ENCODE measurements around the gene VWC2. TPM values are rescaled to one million over a fixed set of nuclear protein-coding genes. Genes with fewer than 3 reads are reported as not detected.

Gene VWC2
- total and polyA plus RNA-seq, 7 donors, result under 0.01 to 0.14 (median under 0.01) TPM; not detected in 1

DNA sequence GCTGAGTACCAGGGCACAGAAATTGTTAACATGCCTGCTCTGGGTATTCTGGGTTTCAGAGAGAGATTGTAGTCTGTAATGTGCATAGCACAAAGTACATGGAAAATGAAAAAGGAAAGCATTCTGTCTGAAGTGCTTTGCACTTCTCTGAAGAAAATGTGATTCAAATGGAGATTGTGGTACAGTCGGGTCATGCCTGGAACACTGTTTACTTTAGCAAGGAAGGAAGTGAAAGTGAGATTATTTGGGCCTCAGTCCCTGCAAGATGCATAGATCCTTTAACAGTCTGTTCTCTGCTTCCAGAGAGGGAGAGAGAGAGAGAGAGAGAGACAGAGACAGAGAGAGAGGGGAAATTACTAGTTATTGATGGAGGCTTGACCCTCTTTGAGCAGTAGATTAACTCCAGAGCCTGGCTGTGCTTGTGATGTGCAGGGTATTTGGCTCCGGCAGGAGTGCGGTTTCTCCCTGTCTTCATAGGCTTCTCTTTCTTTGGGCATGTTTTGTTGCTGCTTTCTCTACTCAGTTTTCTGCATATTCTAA is 5.4 kb downstream of the VWC2 start:
- TF ChIP-seq, protein P1, sequence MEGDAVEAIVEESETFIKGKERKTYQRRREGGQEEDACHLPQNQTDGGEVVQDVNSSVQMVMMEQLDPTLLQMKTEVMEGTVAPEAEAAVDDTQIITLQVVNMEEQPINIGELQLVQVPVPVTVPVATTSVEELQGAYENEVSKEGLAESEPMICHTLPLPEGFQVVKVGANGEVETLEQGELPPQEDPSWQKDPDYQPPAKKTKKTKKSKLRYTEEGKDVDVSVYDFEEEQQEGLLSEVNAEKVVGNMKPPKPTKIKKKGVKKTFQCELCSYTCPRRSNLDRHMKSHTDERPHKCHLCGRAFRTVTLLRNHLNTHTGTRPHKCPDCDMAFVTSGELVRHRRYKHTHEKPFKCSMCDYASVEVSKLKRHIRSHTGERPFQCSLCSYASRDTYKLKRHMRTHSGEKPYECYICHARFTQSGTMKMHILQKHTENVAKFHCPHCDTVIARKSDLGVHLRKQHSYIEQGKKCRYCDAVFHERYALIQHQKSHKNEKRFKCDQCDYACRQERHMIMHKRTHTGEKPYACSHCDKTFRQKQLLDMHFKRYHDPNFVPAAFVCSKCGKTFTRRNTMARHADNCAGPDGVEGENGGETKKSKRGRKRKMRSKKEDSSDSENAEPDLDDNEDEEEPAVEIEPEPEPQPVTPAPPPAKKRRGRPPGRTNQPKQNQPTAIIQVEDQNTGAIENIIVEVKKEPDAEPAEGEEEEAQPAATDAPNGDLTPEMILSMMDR (IDR thresholded peaks at IDR 0.05), result no peak
- TF ChIP-seq EP300 (IDR thresholded peaks at IDR 0.05), result no peak
- TF ChIP-seq POLR2A (IDR thresholded peaks at IDR 0.05), result no peak
- no peak for TF ChIP-seq POLR2AphosphoS5 (IDR thresholded peaks at IDR 0.05)
- intact Hi-C loops (cut with DNase I), result no loop called here
- Histone ChIP-seq H3K27me3 (peaks cover 20 to 38% (median 28%) of the 10 kb centered on the region in 3 donors), H3K4me1 (peaks cover 0 to 23% (median 22%) of the 10 kb centered on the region in 4 donors), H3K4me3 (no peak overlapping the region), H3K27ac (no peak overlapping the region), H3K9me3 (no peaks in the 10 kb centered on the region), H3K36me3 (no peaks in the 10 kb centered on the region)
- DNase-seq, result no peak
- 63 to 64% methylated on average over 3 of the region's 3 CpGs for WGBS, 2 donors

DNA sequence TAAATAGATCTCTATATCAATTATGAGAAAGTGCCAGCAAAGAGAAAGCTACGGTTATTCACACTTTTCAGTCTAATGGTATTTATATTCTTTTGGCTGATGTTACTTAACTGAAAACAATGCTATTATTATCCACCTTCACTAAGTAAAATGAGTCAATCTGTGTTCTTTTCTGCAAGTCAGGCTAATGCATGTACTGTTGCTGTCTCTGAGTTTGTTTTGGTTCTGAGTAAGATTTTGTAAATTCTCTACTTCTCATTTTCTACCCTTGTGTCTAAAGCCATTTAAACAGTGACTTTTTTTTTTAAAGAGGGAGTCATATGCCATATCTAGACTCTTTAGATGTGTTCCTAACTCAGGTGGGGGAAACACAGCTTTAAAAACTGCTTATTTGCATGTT is 7.5 kb downstream of the VWC2 start:
- 89 to 95% methylated on average over 1 of the region's 1 CpG for WGBS, 2 donors
- H3K9me3 ChIP-seq, result no peaks in the 10 kb centered on the region
- H3K27me3 ChIP-seq, result peaks cover 2 to 16% (median 8%) of the 10 kb centered on the region in 3 donors
- no peak for DNase-seq
- no peak overlapping the region for H3K4me3 ChIP-seq
- H3K36me3 ChIP-seq, result no peaks in the 10 kb centered on the region
- peaks cover 0 to 1% (median under 1%) of the 10 kb centered on the region in 4 donors for H3K4me1 ChIP-seq
- TF ChIP-seq EP300 (IDR thresholded peaks at IDR 0.05) (no peak), POLR2AphosphoS5 (IDR thresholded peaks at IDR 0.05) (no peak), POLR2A (IDR thresholded peaks at IDR 0.05) (no peak)
- TF ChIP-seq, protein P1 (IDR thresholded peaks at IDR 0.05), result no peak
- intact Hi-C loops (cut with DNase I), result no loop called here
- no peak overlapping the region for H3K27ac ChIP-seq

DNA sequence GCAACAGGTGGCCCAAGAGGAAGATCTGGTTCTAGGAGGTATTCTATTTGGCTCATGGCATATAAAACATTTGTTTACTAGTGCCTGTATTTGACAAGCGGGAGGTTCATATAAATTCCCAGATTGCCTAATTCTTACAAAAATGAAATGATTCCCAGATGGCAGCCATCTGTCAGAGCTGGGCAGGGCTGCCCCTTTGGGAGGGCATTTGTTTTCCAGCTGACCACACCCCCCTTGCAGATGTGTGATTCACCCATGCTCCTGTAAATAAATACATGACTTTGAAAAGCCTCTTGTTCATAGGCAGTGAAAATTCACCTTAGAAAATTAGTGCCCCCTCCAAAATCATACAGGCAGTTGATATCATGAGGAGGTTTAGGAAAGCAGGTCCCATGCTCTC is 8.6 kb downstream of the VWC2 start:
- intact Hi-C loops (cut with DNase I), result no loop called here
- peaks cover 0 to 6% (median 5%) of the 10 kb centered on the region in 3 donors for H3K27me3 ChIP-seq
- no peaks in the 10 kb centered on the region for H3K4me1 ChIP-seq
- no peak overlapping the region for H3K27ac ChIP-seq
- no peaks in the 10 kb centered on the region for H3K9me3 ChIP-seq
- no peak overlapping the region for H3K4me3 ChIP-seq
- no peak for DNase-seq
- H3K36me3 ChIP-seq, result no peaks in the 10 kb centered on the region
- WGBS, 2 donors, result 76 to 88% methylated on average over 1 of the region's 1 CpG
- TF ChIP-seq EP300 (IDR thresholded peaks at IDR 0.05) (no peak), POLR2AphosphoS5 (IDR thresholded peaks at IDR 0.05) (no peak), POLR2A (IDR thresholded peaks at IDR 0.05) (no peak)
- TF ChIP-seq, protein P1 (IDR thresholded peaks at IDR 0.05), result no peak

DNA sequence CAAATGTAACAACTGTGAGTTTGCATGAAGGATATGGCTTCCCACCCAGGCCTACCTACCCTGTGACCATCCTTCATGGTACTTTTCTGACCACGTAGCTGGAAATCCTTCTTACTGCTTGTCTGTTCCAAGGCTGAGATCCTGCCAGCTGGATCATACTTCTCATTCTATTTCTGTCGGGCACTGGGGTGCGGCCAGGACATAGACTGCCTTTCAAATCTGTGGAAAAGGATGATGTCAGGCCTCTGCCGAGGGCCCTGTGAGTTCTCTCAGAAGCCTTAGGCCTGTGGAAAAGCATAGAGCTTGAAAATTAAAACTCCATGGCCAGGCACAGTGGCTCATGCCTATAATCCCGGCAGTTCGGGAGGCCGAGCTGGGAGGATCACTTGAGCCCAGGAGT is 10.0 kb downstream of the VWC2 start:
- H3K4me3 ChIP-seq, result no peak overlapping the region
- no peaks in the 10 kb centered on the region for H3K36me3 ChIP-seq
- WGBS, 2 donors, result 87 to 93% methylated on average over 7 of the region's 7 CpGs
- no peaks in the 10 kb centered on the region for H3K4me1 ChIP-seq
- TF ChIP-seq EP300 (IDR thresholded peaks at IDR 0.05) (no peak), POLR2AphosphoS5 (IDR thresholded peaks at IDR 0.05) (no peak), POLR2A (IDR thresholded peaks at IDR 0.05) (no peak)
- TF ChIP-seq, protein P1 (IDR thresholded peaks at IDR 0.05), result no peak
- intact Hi-C loops (cut with DNase I), result no loop called here
- DNase-seq, result no peak
- H3K27ac ChIP-seq, result no peak overlapping the region
- H3K27me3 ChIP-seq, result no peaks in the 10 kb centered on the region
- no peaks in the 10 kb centered on the region for H3K9me3 ChIP-seq

DNA sequence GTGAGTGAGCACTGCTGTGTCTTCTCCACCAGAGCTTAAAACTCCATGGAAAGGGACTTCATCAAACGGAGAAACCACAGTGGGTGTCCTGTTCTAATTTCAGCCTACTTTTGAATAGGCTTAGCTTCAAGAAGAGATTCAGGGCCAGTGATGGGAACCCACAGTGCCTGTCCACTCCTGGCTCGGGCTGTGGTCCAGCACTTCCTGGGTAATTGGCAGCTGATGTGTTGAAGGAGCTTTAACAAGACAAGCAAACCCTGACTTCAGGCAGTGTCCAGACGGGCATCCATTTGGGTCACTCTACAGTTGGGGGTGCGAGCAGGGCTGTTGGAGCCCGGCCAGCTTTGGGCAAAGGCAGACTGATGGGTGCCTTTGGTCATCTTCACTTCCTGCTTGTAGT is 14.5 kb downstream of the VWC2 start:
- no peaks in the 10 kb centered on the region for H3K9me3 ChIP-seq
- TF ChIP-seq POLR2AphosphoS5 (IDR thresholded peaks at IDR 0.05), result no peak
- TF ChIP-seq EP300 (IDR thresholded peaks at IDR 0.05), result no peak
- TF ChIP-seq, protein P1 (IDR thresholded peaks at IDR 0.05), result no peak
- TF ChIP-seq POLR2A (IDR thresholded peaks at IDR 0.05), result no peak
- H3K27me3 ChIP-seq, result no peaks in the 10 kb centered on the region
- no peak overlapping the region for H3K27ac ChIP-seq
- DNase-seq, result no peak
- H3K36me3 ChIP-seq, result no peaks in the 10 kb centered on the region
- no peaks in the 10 kb centered on the region for H3K4me1 ChIP-seq
- intact Hi-C loops (cut with DNase I), result no loop called here
- WGBS, 2 donors, result 88 to 90% methylated on average over 5 of the region's 5 CpGs
- no peak overlapping the region for H3K4me3 ChIP-seq

Data from sigmoid colon (tissue), 7 donors.